ENCODE results near the gene DUS3L.

Gene DUS3L

GRCh38 chr19:5790559-5791520 lies at the start of gene DUS3L:
TSS of gene DUS3L (minus strand) at chr19:5791163. CDS start at chr19:5791141, 22 bp downstream.
- DNase-seq: peak; percentile 96

DNA sequence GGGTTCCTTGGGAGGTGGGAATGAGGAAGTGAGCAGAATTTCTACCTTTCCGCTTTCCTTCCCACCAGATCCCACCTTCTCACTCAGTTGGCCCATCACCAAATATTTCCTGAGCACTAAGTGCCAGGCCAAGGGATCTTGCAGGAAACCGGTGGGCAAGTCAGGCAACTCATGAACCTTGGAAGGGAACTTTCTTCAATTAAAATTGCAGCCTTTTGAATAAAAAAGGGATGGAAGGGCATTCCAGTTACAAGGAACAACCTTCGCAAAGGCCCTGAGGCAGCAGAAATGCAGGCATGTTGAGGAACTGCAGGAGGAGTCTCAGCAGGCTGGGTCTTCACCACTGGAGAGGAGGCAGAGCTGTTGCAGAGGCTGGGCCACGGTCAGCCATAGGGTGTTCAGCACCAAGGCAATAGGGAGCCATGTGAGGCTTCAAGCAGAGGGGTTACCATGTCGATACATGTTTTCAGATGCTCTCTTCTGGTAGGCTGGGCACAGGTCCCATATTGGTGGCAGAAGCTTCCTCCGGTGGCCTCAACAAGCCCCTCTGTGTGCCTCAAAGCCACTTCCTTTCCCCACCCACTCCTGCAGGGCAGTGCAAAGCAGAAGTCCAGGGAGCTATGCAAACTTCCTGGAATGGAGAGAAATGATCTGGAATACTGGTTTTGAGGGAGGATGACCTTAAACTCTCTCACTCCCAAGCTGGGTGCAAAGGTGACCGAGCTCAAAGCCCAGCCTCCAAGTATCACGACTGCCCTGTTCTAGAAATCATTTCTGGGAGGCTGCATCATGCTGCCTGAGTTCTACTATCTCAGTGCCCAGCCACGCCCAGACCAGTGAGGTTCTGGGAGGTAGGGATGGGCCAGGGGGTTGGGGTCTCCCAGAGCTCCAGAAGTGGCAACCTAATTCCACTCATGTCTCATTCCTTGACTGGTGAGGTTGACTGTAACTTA lies 48.4 kb upstream of the DUS3L start, which contains the start of gene FUT6:
FUT6 (minus strand) TSS at position 638 of the 953 bp plus-strand sequence. CDS start 7,135 bp downstream, outside the sequence.
- peak; percentile 63 for DNase-seq

- no peak for DNase-seq
Observed at GRCh38 chr19:5838353-5839064, 47.5 kb upstream of the DUS3L start.

GRCh38 chr19:5837761-5838352 lies 46.9 kb upstream of the DUS3L start:
- no peak for DNase-seq

GRCh38 chr19:5832527-5833216 lies 41.7 kb upstream of the DUS3L start:
- DNase-seq: no peak

- no peak for DNase-seq
Observed at GRCh38 chr19:5832061-5832460, 41.1 kb upstream of the DUS3L start.

DNA sequence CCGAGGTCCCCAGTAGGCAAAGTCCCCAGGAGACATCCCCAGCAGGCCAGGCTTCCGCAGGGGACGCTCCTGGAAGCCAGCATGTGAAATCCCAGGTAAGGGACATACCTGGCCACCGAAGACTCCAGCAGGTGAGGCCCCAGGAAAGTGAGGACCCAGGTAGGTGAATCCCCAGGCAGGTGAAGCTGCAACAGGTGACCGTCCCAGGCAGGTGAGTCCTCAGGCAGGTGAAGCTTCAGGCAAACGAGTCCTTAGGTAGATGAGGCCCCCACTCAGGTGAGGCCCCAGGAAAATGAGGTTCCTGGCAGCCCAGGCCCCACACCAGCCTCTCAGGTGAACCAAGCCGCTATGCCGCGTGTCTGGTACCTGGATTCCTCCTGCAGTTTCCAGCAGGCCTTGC lies 40.2 kb upstream of the DUS3L start:
- no peak for DNase-seq

DNA sequence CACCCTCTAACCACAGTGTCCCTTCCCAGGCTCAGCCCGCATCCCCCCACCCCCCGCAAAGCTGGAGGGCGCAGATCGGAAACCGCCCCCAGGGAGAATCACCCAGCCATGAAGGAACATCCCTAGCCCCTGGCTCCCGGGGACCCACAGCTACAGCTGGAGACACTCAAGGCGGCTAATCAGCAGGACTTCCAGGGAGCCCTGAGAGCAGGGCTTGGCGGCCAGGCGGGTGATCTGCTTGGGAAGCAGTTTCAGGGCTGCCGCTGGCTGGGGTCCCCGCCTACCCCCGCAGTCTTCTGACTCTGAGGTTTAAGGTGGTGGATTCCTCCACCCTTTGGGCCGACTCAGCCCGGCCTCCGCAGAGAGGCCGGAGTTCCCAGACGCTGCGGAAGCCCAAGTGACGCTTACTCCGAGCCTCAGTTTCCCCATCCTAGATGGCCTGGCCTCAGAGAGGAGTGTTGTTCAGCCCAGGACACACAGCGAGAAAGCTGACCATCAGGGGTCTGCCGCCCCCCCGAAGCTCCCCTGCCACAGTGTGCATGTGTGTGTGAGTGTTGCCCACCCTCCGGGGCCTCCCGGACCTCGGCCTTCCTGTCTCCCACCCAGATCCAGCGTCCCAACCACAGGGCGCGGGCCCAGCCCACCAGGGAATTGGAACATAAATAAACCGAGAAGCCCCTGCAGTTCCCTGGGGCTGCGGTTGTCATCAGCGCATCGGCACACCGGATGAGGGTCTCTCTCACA lies 38.8 kb upstream of the DUS3L start:
- DNase-seq: no peak

DNA sequence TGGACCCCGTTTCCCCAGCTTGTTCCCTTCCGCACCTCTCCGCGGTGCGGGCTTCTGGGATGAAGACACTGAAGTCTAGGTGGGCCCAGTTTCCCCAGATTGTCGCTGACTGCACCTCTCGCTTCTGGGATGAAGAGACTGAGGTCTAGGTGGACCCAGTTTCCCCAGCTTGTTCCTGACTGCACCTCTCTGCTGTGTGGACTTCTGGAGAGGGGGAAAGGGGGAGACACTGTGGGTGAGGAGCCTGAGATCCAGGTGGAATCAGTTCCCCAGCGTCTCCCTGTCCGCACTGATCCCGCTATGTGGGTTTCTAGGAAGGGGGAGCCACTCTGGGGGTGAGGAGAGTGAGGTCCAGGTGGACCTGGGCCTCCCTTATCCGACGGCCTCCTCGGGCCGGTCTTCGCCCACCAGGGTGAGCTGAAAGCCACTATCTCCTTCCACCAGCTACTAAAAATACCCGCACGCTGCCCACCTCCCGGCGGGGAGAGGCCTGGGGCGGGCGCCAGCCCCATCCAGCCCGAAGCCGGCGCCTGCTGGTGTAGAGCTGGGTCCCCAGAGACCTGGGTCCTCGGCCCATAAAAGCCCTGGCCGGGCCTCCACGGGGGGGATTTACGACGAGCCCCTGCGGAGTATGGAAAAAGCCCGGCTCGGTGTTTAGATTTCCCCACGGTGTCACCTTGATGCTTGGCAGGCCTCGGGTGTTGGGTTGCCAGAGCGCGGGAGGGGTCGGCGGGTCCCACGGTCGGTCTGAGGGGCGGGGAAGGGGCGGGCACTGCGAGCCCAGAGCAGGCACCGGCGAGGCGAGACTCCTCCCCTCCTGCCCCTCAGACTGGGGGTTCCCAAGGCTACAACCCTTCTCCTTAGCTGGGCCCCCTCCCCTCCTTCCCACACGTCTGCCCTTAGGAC lies 38.0 kb upstream of the DUS3L start:
- DNase-seq: no peak

- peak; percentile 96 for DNase-seq
Observed at GRCh38 chr19:5827891-5828660, 37.1 kb upstream of the DUS3L start.

GRCh38 chr19:5827342-5827890 lies 36.5 kb upstream of the DUS3L start:
- DNase-seq: no peak

DNA sequence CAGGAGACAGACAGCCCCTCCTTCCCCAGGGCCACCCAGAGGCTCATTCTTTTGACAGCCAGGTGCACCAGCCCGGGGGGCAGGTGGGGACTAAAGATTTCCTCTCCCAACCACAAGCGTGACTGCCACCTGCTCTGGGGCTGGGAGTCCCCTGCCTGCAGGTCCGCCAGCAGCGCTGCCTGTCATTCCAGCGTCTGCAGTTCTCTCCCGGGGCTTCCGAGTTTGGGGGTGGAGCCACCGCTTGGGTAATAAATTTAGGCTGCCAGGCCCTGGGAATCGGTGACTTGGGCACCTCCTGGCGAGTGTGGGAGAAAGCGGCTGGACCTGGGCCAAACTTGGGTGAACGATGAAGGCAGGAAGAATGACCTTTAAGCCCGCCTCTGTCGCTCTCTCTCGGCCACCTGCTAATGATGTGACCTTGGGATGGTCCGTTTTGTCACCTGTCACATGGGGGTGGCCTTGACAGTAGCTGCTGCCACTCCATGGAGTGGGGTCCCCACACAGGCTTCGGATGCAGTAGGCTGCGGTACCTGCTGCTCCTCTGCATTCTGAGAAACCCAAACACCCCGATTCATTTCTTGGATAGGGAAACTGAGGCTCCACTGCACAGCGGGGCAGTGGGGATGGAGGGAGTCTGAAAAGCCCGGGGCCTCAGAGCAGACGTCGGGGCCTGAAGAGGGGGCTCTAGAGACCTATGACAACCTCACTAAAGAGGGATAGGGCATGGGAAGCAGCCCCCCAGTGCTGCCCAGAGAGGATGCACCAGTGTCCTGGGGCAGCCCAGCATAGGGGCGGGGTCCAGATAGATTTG lies 35.8 kb upstream of the DUS3L start:
- no peak for DNase-seq

DNA sequence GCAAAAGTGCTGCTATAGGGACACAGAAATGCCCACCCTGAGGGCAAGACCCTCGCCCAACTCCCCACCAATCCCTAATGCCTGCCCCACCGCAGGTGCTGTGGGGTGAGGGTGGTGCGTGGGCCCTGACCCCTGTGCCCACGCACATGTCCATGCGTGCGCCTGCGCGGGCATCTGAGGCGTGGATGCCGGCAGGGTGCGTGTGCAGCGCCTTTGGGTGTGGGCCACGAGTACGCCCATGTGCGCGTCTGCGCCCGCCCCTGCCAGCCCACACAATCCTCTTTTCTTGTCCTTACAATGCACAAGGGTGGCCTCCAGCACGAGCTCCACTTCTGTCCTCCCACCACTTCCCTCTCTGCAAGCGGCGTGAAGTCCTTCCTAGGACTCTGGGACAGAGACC lies 34.2 kb upstream of the DUS3L start:
- no peak for DNase-seq

- no peak for DNase-seq
Observed at GRCh38 chr19:5824751-5825150, 33.8 kb upstream of the DUS3L start.

- DNase-seq: no peak
Observed at GRCh38 chr19:5823579-5824281, 32.8 kb upstream of the DUS3L start.

GRCh38 chr19:5822181-5822844 lies 31.4 kb upstream of the DUS3L start:
- no peak for DNase-seq
